Activated CD8-positive, alpha-beta memory T cell treated with anti-CD3 and anti-CD28 coated beads for 24 hours (primary cell): Measurements from ENCODE around the gene S1PR1.
"Not testable (repeated sequence)": the region's sequence is repeated elsewhere in the genome, so short reads cannot be mapped to it uniquely, and the experiment has no call there.

Experiments used
- DNase-seq: peaks from one replicate; pipeline ENCODE4 v3.0.0-alpha.2; 2020

S1PR1 gene

DNA sequence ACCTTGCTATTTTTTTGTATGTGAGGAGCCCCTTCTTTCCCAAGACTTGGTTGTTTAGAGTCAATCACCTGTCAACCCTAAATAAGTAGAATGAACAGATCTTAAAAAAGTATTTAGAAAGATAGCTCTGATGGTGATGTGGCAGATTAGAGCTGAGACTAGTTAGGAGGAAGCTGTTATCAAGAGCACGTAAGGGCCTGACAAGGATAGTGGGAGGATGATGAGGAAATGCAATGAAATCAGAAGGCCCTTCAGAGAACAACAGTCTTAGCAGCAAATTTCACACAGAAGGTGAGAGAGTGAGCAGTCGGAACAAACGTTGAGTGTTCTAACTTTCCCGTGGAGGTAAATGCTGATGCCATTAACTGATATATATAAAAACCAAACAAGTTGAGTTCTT is 15.9 kb upstream of the S1PR1 start:
- no peak for DNase-seq

DNA sequence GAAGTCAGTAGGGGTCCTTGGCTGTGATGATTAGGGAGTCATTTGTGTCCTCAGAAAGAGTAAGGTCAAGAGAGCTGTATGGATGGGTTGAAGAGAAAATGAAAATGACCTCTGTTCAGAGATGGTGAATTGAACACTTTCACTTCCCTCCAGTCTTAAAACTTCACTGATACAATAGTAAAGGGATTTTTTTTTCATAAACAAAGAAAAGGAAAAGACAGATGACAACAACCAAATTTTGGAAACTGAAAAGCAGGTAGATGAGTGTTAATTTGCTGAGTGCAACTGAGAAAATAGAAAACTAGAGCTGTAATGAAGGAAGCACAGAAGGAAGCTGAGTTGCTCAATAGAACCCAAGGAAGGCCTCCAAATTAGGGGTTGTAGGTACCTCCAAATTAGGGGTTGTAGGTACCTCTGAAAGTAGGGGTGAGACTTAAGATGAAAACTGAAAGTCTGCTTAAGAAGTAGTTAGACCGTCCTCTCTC is 14.8 kb upstream of the S1PR1 start:
- DNase-seq = no peak

DNA sequence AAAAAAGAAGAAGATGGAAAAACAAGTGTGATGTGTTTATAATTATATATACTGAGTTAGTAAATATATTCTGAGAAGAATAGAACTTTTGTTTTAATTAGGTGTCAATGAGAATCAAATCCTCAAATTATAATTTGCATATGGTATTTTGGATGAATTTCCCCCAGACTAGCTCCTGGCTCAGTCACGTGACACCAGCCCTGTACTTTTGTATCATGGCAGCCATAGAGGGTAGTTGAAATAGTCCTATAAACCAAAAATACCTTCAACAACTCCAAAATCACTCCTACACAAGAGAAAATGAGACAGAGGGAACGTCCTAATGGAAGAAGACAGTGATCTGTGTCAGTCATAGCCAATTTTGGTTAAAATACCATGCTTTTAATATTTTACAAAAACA is 9.0 kb upstream of the S1PR1 start:
- no peak for DNase-seq

DNA sequence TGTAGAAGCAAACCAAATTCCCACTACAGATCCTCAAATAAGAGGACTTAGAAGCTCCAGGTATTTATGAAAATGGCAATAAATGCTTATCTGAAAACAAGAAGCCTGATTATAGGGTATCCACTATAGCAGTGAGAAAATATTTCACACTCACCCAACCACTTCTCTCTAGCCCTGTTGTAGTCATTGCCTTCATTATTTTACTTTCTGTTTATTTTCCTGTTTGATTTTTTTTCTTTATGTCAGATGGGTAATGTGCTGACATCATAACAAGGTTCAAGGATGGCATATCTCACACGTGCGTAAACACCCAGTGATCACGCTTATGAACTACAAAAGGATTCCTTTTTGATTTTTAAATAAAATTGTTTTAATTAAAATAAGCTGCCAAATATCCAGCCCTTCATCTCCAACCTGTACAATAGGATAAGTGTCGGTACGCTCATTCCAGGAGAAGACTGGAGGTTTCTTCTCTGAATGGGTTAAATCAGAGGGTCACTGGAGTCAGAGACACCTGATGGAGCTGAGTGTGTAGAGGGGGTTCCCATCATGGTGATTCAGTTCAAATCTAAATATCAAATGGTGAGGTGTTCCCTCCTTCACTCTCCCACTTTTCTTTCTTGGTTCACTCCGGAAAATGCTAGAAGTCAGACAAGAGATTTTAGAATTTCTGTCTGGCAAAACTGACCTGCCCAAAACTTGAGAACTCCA is 8.2 kb upstream of the S1PR1 start:
- DNase-seq = no peak

DNA sequence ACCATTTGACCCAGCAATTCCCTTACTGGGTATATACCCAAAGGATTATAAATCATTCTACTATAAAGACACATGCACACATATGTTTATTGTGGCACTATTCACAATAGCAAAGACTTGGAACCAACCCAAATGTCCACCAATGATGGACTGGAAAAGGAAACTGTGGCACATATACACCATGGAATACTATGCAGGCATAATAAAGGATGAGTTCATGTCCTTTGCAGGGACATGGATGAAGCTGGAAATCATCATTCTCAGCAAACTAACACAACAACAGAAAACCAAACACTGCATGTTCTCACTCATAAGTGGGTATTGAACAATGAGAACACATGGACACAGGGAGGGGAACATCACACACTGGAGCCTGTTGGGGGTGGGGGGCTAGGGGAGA is 4.6 kb upstream of the S1PR1 start:
- DNase-seq = not testable (repeated sequence)

DNA sequence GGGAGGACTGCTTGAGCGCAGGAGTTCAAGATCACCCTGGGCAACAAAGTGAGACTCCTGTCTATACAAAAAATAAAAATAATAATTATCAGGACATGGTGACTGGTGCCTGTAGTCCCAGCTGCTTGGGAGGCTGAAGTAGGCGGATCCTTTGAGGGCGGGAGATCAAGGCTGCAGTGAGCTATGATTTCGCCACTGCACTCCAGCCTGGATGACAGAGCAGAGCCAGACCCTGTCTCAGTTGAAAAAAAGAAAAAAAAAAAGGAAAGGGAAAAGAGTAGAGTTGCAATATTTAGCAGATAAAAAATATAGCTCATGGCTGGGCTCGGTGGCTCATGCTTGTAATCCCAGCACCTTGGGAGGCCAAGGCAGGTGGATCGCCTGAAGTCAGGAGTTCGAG is 3.3 kb upstream of the S1PR1 start:
- no peak for DNase-seq

DNA sequence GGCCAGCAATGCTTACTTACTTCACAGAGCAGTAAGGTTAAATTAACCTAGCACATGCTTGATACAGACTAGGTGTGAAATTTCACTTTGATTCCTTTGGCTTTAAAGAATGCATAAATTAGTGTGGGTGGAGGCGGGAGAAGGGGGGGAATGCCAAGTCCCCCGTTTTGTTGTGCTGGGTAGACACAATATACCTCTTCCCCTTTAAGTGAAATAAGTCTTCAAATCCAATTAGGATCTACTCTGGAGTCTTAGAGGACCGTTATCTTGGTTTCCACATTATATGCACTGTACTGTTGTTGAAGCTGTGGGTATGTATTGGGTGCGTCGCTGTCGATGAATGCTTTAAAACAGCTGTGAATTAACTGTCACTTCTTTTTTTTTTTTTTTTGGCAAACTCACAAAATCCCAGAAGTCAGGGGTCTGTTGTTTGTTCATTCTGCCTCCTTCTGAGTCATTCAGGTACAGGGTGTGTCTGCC is 1.6 kb upstream of the S1PR1 start:
- DNase-seq = no peak

DNA sequence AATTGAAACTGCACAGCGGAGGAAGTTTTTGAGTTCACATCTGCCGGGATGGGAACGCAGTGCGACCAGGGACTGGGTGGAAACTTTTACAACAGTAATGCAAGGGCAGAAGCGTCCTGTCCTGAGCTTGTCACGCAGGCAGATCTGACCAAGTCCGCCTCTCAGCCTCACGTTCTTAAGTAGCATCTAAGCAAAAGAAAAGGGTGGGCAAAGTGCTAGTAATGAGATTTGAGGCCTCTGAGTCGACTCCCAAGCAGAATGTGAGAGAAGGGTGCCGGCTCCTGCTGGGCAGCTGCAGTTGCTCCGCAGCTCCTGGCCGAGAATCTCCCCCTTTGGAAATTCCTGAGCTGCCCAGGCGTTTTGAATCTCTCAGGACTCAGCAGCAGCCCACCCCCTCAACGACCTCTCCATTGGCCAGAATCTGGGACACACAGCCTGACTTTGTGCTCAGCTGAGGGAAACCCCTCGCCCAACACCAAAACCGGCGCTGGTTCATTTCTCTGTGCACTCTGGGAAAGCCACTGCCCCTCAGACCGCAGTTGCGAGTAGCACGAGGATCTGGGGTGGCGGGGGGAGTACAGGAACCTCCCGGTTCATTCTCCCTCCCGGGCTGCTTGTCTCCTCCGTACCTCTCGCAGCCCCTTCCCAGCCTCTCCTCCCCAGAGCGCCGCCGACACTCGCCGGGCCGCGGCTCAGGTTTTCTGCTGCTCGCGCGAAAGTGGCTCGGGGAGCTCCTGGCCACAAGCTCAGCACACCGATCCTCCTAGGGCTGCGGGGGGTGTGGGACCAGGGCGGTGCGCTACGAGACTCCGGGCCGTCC is 913 bp upstream of the S1PR1 start:
- DNase-seq = peak; percentile 86

DNA sequence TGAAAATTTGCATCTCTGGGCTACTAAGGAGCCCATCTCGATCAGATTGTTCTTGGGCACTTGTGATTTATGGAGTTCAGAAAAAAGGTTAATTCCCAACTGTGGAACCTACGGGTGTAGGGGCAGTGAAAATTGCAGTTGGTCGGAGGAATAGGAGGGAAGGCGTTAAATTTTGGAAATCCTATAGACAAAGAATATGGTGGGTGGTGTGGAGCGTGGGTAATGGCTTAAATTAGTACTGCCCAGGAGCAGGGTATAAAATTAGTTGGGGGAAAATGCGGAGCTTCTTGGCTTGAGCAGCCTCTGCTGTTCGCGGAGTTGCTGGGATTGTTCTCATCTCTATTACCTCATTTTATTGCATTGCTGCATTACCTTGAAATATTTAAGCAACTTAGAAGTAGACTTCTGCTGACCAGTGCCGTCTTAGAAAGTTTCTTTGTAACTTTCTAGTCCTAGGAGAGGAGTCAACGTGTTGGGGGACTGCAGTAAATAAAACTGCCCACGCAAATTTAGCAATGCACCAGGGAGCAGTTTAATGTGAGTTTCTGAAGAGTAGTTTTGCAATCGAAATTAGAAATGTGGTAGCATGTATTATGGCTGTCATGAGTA is 514 bp downstream of the S1PR1 start:
- peak; percentile 67 for DNase-seq

DNA sequence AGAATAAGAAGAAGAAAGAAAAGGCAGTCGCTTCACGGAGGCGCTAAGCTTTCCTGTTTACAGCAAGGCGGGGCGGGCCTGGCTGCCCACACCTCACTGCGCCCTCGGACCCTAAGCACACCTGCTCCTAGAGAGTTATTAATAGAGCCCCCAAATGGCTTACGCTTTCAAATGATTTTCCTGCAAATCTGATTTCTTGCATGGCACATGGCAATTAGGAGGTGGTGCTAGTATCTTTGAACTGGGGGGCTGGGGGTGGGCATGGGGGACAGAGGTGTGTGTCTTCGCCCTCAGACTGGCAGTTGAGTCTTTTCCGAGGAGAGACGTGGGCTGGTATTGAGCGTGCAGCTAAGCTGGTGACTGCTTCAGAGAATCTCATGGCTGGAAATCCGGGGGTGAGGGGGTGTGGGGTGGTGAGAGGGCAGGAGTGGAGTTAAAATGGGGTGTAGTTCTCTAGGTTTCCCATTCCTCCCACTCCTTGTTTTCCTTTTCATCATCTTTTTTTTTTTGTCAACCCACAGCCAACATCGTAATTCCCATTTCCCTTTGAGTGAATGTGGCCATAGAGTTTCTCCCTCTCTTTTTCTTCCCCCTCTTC is 1.3 kb downstream of the S1PR1 start:
- peak; percentile 82 for DNase-seq

DNA sequence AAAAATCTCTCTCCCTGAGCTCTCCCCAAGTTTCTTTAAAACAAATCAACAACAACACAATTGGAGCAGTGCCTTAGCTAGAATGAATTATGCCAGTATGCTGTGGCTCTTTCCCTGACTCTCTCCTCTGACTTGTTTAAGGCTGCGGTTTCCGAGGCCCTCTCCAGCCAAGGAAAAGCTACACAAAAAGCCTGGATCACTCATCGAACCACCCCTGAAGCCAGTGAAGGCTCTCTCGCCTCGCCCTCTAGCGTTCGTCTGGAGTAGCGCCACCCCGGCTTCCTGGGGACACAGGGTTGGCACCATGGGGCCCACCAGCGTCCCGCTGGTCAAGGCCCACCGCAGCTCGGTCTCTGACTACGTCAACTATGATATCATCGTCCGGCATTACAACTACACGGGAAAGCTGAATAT is 1.9 kb downstream of the S1PR1 start:
- DNase-seq = peak; percentile 97

DNA sequence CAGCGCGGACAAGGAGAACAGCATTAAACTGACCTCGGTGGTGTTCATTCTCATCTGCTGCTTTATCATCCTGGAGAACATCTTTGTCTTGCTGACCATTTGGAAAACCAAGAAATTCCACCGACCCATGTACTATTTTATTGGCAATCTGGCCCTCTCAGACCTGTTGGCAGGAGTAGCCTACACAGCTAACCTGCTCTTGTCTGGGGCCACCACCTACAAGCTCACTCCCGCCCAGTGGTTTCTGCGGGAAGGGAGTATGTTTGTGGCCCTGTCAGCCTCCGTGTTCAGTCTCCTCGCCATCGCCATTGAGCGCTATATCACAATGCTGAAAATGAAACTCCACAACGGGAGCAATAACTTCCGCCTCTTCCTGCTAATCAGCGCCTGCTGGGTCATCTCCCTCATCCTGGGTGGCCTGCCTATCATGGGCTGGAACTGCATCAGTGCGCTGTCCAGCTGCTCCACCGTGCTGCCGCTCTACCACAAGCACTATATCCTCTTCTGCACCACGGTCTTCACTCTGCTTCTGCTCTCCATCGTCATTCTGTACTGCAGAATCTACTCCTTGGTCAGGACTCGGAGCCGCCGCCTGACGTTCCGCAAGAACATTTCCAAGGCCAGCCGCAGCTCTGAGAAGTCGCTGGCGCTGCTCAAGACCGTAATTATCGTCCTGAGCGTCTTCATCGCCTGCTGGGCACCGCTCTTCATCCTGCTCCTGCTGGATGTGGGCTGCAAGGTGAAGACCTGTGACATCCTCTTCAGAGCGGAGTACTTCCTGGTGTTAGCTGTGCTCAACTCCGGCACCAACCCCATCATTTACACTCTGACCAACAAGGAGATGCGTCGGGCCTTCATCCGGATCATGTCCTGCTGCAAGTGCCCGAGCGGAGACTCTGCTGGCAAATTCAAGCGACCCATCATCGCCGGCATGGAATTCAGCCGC is 2.5 kb downstream of the S1PR1 start:
- DNase-seq = peak; percentile 82

DNA sequence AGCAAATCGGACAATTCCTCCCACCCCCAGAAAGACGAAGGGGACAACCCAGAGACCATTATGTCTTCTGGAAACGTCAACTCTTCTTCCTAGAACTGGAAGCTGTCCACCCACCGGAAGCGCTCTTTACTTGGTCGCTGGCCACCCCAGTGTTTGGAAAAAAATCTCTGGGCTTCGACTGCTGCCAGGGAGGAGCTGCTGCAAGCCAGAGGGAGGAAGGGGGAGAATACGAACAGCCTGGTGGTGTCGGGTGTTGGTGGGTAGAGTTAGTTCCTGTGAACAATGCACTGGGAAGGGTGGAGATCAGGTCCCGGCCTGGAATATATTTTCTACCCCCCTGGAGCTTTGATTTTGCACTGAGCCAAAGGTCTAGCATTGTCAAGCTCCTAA is 3.2 kb downstream of the S1PR1 start:
- DNase-seq = no peak

DNA sequence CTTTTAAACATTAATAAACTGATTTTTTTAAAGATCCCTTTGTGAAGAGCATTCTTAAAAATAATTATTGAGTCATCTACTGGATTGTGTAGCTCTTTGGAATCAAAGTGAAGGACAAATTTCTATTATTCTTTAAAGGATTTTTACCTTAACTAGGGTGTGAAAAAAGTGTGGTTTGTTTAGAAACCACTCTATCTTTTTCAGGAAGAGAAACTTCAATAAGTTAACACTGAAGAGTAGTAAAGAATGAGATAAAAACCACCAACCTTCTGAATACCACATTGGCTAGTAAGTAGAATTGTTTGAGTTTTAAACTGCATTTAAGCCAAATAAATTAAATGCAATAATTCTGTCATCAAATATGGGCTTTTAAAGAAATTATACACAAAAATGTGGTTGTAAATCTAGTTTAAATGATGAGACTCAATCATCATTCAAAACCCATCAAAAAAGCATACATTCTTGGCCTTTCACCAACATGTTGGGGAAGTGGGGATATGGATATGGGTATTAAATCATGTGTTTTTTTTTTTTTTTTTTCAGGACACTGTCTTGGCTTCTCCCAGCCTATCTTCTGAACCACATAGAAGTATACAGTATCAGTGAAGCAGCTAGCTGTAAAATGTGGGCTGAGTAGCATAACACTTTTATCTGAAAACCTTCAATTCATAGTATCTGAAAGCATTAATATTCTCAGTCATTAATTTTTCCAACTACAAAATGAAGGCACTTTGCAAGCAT is 4.8 kb downstream of the S1PR1 start:
- DNase-seq = no peak

DNA sequence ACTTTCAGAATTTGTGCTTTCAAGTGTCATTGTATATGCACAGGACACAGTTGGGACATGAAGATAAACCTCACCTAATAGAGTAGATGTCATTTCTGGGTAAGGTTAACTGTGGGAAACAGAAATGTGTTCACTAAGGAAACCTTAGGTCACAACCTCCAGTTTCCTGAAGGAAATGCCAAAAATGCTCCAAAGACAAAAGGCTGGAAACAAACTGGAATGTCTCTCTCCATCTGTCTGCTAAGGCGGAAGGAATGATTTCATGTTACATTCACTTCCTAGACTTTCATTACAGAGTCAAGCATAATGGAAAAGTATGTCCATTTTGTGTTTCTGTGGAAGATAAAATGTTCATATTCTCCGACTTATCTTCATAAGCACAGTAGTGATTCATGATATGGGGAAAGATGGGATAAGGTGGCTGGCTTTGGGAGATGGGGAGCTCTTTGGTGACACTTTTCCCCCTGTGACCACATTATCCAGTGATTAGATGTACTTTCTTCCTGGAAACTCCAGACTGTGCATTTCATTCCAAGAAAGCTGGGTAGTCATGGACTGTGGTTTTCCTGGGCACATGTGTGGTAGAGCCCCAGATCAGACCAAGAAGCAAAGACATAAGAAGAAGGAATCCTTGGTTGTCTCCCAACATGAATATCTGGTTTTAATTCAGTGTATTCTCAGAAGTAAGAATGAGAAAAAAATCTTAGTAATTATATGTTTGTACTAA is 5.7 kb downstream of the S1PR1 start:
- no peak for DNase-seq

DNA sequence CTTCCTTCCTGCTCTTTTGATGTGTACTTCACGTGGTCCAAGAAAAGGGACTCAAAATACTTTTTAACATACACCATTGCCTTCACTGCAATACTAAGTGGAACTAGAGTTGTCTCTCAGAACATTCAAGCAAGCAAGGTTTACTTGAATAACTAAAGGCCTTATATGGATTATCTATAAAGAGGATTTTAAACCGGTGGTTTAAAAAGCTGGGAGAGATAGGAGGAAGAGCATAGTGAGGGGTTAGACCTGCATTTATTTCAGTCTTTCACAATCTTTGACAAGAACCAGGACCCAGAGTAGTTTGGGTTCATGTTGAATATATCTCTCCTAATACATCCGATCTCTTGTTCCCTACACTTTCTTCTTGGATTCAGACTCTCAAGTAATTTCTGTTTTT is 6.9 kb downstream of the S1PR1 start:
- no peak for DNase-seq

DNA sequence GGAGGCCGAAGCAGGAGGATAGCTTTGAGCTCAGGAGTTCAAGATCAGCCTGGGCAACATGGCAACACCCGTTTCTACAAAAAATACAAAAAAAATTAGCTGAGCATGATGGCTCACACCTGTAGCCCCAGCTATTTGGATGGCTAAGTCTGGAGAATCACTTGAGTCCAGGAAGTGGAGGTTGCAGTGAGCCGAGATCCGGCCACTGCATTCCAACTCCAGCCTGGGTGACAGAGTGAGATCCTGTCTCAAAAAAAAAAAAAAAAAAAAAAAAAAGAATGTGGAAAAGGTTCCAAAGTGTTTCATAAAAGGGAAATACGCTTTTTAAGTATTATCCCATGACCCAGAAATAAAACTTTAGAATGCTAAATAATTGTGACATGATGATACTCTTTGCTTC is 8.0 kb downstream of the S1PR1 start:
- DNase-seq = no peak

DNA sequence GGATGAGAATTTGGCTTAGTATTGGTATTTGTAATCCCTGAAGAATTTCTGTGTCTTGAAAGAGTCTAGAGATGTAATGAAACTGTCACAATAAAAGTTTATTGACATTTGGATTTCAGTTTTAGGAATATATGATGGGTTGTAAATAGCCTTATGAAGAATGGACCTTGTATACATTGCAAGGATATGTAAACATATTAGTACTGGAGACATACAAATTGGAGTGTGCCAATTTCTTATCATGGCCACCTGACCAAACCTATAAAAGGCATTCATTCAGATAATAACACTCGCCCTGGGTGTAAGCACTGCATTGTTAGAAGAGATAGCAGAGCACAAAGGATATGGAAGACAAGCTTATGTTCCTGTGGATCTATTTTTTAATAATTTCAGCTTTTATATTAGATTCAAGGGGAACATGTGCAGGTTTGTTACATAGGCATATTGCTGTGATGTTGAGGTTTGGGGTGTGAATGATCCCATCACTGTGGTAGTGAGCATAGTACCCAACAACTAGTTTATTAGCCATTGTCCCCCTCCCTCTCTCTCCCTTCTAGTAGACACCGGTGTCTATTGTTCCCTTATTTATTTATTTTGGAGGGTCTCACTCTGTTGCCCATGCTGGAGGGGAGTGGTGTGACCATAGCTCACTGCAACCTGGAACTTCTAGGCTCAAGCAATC is 8.6 kb downstream of the S1PR1 start:
- no peak for DNase-seq

DNA sequence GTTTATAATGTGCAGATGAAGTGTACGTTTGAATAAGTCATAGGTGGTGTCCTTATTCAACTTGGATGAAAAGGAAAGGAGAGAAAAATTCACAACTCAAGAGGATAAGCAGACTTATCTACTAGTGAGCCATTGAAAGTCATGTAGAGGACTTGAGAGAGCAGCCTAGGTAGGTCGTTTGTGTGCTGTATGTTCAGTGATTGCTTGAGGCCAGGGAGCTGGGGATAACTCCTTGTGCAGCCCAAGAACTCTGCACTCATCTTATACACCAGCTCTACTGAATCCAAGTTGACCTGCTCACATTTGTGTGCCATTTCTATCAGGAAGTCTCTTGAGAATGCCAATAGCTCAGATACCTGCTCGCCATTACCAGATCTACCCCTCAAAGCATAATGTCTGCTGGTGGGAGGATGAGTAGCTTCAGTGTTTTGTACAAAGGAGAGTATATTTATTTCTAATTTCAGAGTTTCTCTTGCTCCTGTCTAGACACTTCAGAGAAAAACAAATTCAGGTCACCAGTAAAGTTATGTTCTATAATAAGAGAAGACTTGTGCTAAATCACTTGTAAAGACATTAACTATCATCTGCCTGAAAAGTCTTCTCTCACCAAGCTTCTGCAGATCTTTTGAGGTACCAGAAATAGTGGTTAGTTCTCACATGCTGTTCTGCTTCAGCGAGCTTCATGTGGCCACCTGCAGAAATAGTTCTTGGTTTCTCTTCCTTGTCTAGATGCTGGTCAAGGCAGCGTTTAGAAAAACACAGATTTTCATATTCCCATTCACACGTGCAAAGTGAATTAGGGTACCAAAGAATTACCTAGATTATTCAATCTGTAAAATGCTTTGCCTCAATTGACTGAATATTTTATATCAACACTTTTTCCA is 10.8 kb downstream of the S1PR1 start:
- DNase-seq = no peak
